ENCODE measurements around the gene FIBIN. TPM values are rescaled to one million over a fixed set of nuclear protein-coding genes. Genes with fewer than 3 reads are reported as not detected.

The FIBIN gene
- total RNA-seq, 1 donor, result not detected

- no peak for DNase-seq (ENCODE audit: low read depth in 2 of 3, low spot score in 2 of 3)
Measured at GRCh38 chr11:27018902-27019529, 25.1 kb downstream of the FIBIN start.

GRCh38 chr11:27020751-27021150, 26.8 kb downstream of the FIBIN start:
- DNase-seq (ENCODE audit: low read depth in 2 of 3, low spot score in 2 of 3), result no peak

GRCh38 chr11:27022659-27023251, 28.8 kb downstream of the FIBIN start:
- DNase-seq (ENCODE audit: low read depth in 2 of 3, low spot score in 2 of 3), result no peak

GRCh38 chr11:27024865-27025264, 31.0 kb downstream of the FIBIN start:
- no peak for DNase-seq (ENCODE audit: low read depth in 2 of 3, low spot score in 2 of 3)

GRCh38 chr11:27025312-27025955, 31.5 kb downstream of the FIBIN start:
- no peak for DNase-seq (ENCODE audit: low read depth in 2 of 3, low spot score in 2 of 3)

GRCh38 chr11:27025957-27026733, 32.2 kb downstream of the FIBIN start:
- no peak for DNase-seq (ENCODE audit: low read depth in 2 of 3, low spot score in 2 of 3)

GRCh38 chr11:27028561-27028965, 34.7 kb downstream of the FIBIN start:
- DNase-seq (ENCODE audit: low read depth in 2 of 3, low spot score in 2 of 3), result no peak

- no peak for DNase-seq (ENCODE audit: low read depth in 2 of 3, low spot score in 2 of 3)
Measured at GRCh38 chr11:27029966-27030365, 36.1 kb downstream of the FIBIN start.

GRCh38 chr11:27031754-27032153, 37.8 kb downstream of the FIBIN start:
- no peak for DNase-seq (ENCODE audit: low read depth in 2 of 3, low spot score in 2 of 3)

GRCh38 chr11:27039873-27040272, 46.0 kb downstream of the FIBIN start:
- DNase-seq (ENCODE audit: low read depth in 2 of 3, low spot score in 2 of 3), result no peak

GRCh38 chr11:27040302-27041115, 46.6 kb downstream of the FIBIN start, which contains the start of gene BBOX1:
Gene BBOX1 (plus strand): TSS chr11:27040815. CDS start chr11:27055431, 14,616 bp downstream.
- DNase-seq (ENCODE audit: low read depth in 2 of 3, low spot score in 2 of 3), result no peak

- DNase-seq (ENCODE audit: low read depth in 2 of 3, low spot score in 2 of 3), result no peak
Measured at GRCh38 chr11:27041141-27041899, 47.4 kb downstream of the FIBIN start.

Other genes with a start within 250 kb of the FIBIN start
- gene BBOX1, start 46.7 kb downstream of the FIBIN start, total RNA-seq, result not detected

Data from hematopoietic multipotent progenitor cell (in vitro differentiated cells).